OCI-LY3 (cell line): ENCODE measurements around the gene SDC4.

Experiments used
- CTCF ChIP-seq: fragments of 200-600, 300-600 bp; sonication (generic); IDR thresholded peaks from 2 replicates; pipeline ENCODE4 v1.5.1; 2014; ENCODE audit warnings: antibody characterized with exemption, low read length, low read depth
- EZH2phosphoT487 ChIP-seq: fragments of 200-600 bp; shearing (Covaris generic); IDR thresholded peaks from 2 replicates; pipeline ENCODE4 v1.6.1; 2018; ENCODE audit warnings: antibody characterized with exemption, mixed run types, low read depth

GRCh38 chr20:45338121-45339030 lies 9.8 kb downstream of the SDC4 start:
- TF ChIP-seq CTCF (no peak), EZH2phosphoT487 (no peak)
